ENCODE results near the gene WDR45B. TPM values are rescaled to one million over a fixed set of nuclear protein-coding genes. Genes with fewer than 3 reads are reported as not detected.

Gene WDR45B
- total RNA-seq, 4 donors from 2014 or later, result 79.3 to 95.9 (median 84.2) TPM

DNA sequence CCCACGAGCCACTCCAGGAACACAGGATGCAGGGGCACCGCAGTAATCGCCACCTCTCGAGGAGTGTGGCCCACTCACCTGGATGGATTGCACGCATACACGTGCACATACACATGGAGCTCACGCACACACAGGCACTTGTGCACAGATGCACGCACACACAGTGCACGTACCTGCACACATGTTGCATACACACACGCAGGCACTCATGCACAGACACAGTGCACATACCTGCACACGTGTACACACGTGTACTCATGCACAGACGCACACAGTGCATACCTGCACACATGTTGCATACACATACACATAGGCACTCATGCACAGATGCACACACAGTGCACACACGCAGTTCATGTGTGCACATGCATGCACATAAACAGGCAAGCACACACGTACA is 11.6 kb upstream of the WDR45B start:
- H3K4me3 ChIP-seq (replicated peaks in 1 of 3), result no peak overlapping the region
- no peak overlapping the region for H3K27ac ChIP-seq
- H3K4me1 ChIP-seq, result no peaks in the 10 kb centered on the region
- intact Hi-C loops (cut with DNase I), result no loop called here
- no peak for DNase-seq
- 87 to 96% methylated on average over 10 to 11 of the region's 15 CpGs for WGBS, 2 donors
- TF ChIP-seq, protein P1, sequence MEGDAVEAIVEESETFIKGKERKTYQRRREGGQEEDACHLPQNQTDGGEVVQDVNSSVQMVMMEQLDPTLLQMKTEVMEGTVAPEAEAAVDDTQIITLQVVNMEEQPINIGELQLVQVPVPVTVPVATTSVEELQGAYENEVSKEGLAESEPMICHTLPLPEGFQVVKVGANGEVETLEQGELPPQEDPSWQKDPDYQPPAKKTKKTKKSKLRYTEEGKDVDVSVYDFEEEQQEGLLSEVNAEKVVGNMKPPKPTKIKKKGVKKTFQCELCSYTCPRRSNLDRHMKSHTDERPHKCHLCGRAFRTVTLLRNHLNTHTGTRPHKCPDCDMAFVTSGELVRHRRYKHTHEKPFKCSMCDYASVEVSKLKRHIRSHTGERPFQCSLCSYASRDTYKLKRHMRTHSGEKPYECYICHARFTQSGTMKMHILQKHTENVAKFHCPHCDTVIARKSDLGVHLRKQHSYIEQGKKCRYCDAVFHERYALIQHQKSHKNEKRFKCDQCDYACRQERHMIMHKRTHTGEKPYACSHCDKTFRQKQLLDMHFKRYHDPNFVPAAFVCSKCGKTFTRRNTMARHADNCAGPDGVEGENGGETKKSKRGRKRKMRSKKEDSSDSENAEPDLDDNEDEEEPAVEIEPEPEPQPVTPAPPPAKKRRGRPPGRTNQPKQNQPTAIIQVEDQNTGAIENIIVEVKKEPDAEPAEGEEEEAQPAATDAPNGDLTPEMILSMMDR (IDR thresholded peaks at IDR 0.05), result no peak
- TF ChIP-seq POLR2A (IDR thresholded peaks at IDR 0.05), result no peak
- no peaks in the 10 kb centered on the region for H3K27me3 ChIP-seq
- H3K9me3 ChIP-seq, result no peaks in the 10 kb centered on the region
- no peaks in the 10 kb centered on the region for H3K36me3 ChIP-seq

DNA sequence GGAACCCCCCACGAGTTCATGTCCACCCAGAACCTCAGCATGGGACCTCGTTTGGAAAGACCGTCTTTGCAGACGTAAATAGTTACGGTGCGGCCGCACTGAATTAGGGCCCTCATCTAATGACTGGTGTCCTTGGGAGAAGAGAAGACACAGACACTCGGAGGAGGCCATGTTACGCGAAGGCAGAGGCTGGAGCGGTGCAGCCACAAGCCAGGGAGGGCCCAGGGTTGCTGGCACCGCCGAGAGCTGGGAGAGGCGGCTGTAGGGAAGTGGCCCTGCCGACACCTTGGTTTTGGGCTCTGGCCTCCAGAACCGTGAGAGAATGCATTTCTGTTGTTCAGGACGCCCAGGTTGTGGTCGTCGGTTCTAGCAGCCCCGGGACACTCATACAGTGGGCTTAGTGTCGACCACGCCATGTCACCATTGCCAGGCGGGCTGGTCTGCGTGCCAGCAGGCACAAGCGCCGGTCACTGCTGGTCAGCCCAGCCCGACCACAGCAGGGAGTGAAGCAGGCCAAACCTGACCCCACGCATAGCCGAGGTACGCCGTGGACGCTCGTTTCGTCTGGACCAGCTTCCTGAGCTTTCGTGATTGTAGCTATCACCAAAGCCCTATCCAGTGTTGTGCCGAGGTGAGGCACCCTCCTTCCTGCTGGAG is 10.7 kb upstream of the WDR45B start:
- H3K36me3 ChIP-seq, result no peaks in the 10 kb centered on the region
- H3K27me3 ChIP-seq, result no peaks in the 10 kb centered on the region
- H3K9me3 ChIP-seq, result no peaks in the 10 kb centered on the region
- WGBS, 2 donors, result 93 to 97% methylated on average over 31 to 33 of the region's 36 CpGs
- intact Hi-C loops (cut with DNase I), result no loop called here
- H3K4me3 ChIP-seq (replicated peaks in 1 of 3), result no peak overlapping the region
- H3K4me1 ChIP-seq, result no peaks in the 10 kb centered on the region
- TF ChIP-seq, protein P1 (IDR thresholded peaks at IDR 0.05), result no peak
- no peak for TF ChIP-seq POLR2A (IDR thresholded peaks at IDR 0.05)
- H3K27ac ChIP-seq, result no peak overlapping the region
- DNase-seq, result no peak

DNA sequence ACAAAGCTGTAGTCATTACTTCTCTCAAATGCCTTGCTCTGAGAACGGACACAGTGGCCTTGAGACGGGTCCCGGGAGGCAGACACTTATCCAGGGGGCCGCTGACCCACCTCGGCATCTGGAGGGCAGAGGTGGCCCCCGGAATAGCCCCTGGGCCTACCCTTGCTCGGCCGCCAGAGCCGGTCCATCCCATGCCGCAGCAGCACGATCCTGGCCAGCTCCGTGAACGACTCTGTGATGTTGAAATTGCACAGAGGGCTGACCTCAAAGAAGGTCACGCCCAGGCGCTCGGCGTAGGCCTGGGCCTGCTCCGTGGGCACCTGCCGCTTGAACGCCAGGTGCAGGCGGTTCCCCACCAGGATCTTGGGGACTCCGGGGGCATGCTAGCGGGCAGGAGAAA is 10.1 kb upstream of the WDR45B start:
- Histone ChIP-seq H3K36me3 (no peaks in the 10 kb centered on the region), H3K4me1 (no peaks in the 10 kb centered on the region), H3K9me3 (no peaks in the 10 kb centered on the region), H3K27me3 (no peaks in the 10 kb centered on the region), H3K27ac (no peak overlapping the region), H3K4me3 (replicated peaks in 1 of 3) (no peak overlapping the region)
- DNase-seq, result no peak
- WGBS, 2 donors, result 99 to 100% methylated on average over 6 to 14 of the region's 23 CpGs
- intact Hi-C loops (cut with DNase I), result no loop called here
- TF ChIP-seq, protein P1 (IDR thresholded peaks at IDR 0.05), result no peak
- TF ChIP-seq POLR2A (IDR thresholded peaks at IDR 0.05), result no peak

DNA sequence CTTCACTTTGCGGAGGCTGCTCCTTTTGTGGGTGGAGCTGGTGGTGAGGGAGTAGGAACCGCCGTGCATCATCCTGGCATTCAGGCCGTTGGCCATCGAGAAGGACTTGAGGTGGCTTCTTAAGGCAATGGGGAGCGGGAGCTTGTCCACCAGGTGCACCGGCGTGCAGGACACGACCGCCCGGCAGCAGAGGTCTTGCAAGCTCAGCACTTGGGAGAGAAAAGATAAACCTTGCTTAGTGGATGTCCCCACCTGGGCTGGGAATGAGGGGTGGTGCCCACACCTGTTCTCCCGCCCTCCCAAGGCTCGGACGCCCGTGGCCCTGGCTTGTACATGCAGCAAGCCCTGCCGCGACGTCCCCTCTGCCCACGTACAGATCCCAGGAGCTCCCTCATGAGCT is 9.7 kb upstream of the WDR45B start:
- TF ChIP-seq POLR2A (IDR thresholded peaks at IDR 0.05), result no peak
- TF ChIP-seq, protein P1 (IDR thresholded peaks at IDR 0.05), result no peak
- no peaks in the 10 kb centered on the region for H3K27me3 ChIP-seq
- no peaks in the 10 kb centered on the region for H3K4me1 ChIP-seq
- no peaks in the 10 kb centered on the region for H3K9me3 ChIP-seq
- 95 to 99% methylated on average over 10 to 19 of the region's 19 CpGs for WGBS, 2 donors
- intact Hi-C loops (cut with DNase I), result no loop called here
- no peak overlapping the region for H3K27ac ChIP-seq
- no peak overlapping the region for H3K4me3 ChIP-seq (replicated peaks in 1 of 3)
- DNase-seq, result no peak
- no peaks in the 10 kb centered on the region for H3K36me3 ChIP-seq

DNA sequence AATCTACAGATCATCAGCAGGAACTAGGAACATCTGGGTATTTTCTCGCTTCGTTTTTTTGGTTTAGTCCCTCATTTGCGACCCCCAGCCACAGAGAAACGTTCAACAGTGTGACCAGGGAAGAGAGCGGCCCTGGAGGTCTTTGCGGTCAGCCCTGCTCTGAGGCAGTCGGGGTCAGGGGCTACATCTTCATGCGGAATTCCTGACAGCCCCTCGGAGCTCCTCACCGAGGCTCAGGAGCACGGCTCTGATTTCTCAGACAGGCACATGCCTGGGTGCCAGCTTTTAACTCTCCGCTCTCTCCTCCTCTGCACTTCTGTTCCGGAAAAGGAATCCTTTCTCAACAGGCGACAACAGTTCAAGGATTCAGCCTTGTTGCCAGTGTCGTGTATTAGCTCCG is 8.0 kb upstream of the WDR45B start:
- TF ChIP-seq, protein P1 (IDR thresholded peaks at IDR 0.05), result no peak
- TF ChIP-seq POLR2A (IDR thresholded peaks at IDR 0.05), result no peak
- H3K4me1 ChIP-seq, result no peaks in the 10 kb centered on the region
- no peak for DNase-seq
- WGBS, 2 donors, result 91 to 92% methylated on average over 16 of the region's 16 CpGs
- no peaks in the 10 kb centered on the region for H3K36me3 ChIP-seq
- no peak overlapping the region for H3K4me3 ChIP-seq (replicated peaks in 1 of 3)
- intact Hi-C loops (cut with DNase I), result no loop called here
- no peak overlapping the region for H3K27ac ChIP-seq
- H3K9me3 ChIP-seq, result no peaks in the 10 kb centered on the region
- H3K27me3 ChIP-seq, result no peaks in the 10 kb centered on the region
